ENCODE data around the gene IL1RAPL2.

DNA sequence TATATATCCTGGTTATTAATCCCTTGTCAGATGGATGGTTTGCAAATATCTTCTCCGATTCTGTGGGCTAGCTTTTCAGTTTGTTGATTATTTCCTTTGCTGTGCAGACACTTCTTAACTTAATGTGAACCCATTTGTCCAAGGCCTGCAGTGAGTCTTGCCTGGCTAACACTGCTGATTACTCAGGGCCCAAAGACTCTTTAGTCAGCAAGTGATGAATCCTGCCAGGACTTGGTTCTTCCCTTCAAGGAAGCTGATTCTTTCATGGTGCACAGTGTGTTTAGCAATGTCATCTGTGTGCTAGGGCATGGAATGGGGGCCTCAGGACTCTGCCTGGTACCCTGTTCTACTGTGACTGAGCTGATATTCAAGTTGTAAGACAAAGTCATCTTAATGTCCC lies 736.2 kb downstream of the IL1RAPL2 start:
- TF ChIP-seq, protein P1, sequence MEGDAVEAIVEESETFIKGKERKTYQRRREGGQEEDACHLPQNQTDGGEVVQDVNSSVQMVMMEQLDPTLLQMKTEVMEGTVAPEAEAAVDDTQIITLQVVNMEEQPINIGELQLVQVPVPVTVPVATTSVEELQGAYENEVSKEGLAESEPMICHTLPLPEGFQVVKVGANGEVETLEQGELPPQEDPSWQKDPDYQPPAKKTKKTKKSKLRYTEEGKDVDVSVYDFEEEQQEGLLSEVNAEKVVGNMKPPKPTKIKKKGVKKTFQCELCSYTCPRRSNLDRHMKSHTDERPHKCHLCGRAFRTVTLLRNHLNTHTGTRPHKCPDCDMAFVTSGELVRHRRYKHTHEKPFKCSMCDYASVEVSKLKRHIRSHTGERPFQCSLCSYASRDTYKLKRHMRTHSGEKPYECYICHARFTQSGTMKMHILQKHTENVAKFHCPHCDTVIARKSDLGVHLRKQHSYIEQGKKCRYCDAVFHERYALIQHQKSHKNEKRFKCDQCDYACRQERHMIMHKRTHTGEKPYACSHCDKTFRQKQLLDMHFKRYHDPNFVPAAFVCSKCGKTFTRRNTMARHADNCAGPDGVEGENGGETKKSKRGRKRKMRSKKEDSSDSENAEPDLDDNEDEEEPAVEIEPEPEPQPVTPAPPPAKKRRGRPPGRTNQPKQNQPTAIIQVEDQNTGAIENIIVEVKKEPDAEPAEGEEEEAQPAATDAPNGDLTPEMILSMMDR (IDR thresholded peaks at IDR 0.05), result no peak
- TF ChIP-seq REST (IDR thresholded peaks at IDR 0.05; ENCODE audit: insufficient read depth in 1 of 2, low read depth in 2 of 2, low read length in 1 of 2) (no peak), POLR2AphosphoS5 (IDR thresholded peaks at IDR 0.05; ENCODE audit: low read depth, low read length) (no peak), SIN3A (IDR thresholded peaks at IDR 0.05; ENCODE audit: borderline replicate concordance, insufficient read depth, low read depth, low read length) (no peak), TCF7L2 (IDR thresholded peaks at IDR 0.05; ENCODE audit: low read depth, low read length) (no peak)
